NCI-H748 (cell line): ENCODE data around the gene PLAC9.

Source experiments
- DNase-seq: peaks from one replicate; lab custom pipeline; 2025; ENCODE audit not compliant: unreplicated experiment; lab: John Stamatoyannopoulos, UW

PLAC9 gene

DNA sequence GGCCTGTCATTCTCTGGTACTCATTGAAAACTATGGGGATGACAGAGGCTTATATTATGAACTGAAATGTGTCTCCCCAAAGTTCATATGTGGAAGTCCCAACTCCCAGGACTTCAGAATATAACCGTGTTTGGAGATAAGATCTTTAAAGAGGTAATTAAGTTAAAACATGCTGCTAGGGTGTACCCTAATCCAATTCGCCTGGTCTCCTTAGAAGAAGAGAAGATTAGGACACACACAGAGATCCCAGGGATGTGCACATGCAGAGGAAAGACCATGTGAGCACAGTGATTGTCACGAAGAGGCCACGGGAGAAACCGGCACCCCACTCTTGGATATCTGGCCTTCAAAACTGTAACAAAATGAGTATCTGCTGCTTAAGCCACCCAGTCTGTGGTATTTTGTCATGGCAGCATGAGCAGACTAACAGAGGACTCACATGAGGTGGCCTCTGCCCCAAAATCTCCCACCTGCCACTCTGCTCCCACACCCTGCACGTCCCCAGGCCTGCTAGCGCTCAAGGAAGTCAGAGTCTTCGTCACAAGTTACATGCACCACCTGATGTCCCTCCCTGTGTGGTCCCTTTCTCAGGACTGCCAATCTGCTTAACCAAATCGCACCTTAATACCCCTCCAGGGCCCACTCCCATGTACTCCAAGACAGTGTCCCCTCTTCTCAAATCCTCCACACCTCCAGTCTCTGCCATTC, 26.8 kb downstream of the PLAC9 start:
- no peak for DNase-seq

DNA sequence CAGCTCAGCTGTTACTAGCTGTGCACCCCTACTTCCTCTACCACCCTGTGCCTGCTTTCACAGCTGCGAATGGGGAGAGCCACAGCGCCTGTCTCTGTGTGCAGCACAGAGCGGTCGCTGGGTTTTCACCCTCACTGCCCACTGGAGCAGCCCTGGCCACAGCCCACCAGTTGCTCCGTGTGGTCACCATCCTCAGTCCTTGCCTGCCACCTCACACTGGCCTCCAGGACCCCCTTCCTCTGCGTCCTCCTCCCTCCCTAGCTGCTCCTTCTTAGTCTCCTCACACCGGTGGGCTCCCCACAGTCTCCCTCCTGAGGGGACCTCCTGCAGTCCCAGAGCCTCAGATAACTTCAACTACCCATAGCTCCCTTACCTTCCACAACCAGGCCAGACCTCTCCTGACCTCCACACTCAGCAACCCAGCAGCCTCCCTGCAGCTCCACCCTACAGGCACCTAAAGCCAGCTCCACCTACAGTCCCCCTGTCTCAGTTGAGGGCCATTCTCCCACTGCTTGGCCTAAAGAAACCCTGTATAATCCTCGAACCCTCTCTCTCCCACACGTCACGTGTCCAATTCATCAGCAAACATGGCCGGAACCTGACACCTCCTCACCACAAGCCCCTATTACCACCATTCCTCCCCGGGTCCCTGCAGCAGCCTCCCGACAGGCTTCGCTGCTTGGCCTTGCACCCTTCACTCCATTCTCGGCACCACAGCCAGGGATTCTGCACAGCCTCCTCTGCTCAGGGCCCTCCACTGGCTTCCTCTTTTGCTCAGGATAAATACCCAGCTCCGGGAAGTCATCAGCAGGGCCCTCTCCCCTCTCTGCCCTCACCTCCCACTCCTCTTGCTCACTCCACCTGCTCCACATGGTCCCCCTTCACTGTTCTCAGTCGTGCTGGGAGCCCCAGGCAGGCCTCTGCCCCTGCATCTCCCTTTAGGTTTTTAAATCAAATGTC, 28.1 kb downstream of the PLAC9 start:
- DNase-seq: no peak

GRCh38 chr10:80161321-80162083, 29.0 kb downstream of the PLAC9 start:
- DNase-seq: peak; percentile 20

DNA sequence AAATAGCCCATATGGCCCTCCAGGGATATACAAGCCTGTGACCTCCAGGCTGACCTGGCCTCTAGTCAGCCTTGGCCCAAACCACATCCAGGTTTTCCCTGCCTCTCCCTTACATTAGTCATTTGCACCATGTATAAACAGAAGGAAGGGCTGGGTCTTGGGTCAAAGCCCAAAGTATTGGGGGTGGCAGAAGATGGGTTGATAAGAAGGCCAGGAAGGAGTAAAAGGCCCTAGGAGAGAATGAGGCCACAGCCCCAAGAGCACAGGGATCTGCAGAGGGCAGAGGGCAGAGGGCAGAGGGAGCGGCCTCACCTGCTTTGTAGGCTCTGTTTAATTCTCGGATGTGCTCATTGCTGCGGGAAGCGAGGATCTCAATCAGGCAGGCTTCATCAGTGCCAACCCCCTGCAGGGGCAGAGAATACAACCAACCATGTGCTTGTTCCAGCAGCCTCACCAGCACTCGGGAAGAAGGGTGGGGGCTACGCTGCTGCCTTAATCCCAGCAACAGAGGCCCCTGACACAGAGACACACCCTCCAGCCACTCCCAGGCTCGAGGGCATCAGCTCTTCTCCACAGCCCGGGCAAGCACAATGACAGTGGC, 31.3 kb downstream of the PLAC9 start:
- peak; percentile 66 for DNase-seq

- no peak for DNase-seq
These were observed 32.1 kb downstream of the PLAC9 start for GRCh38 chr10:80164596-80164995.

GRCh38 chr10:80165173-80165572, 32.6 kb downstream of the PLAC9 start:
- no peak for DNase-seq

- DNase-seq: no peak
These were observed 34.3 kb downstream of the PLAC9 start for GRCh38 chr10:80166581-80167470.

DNA sequence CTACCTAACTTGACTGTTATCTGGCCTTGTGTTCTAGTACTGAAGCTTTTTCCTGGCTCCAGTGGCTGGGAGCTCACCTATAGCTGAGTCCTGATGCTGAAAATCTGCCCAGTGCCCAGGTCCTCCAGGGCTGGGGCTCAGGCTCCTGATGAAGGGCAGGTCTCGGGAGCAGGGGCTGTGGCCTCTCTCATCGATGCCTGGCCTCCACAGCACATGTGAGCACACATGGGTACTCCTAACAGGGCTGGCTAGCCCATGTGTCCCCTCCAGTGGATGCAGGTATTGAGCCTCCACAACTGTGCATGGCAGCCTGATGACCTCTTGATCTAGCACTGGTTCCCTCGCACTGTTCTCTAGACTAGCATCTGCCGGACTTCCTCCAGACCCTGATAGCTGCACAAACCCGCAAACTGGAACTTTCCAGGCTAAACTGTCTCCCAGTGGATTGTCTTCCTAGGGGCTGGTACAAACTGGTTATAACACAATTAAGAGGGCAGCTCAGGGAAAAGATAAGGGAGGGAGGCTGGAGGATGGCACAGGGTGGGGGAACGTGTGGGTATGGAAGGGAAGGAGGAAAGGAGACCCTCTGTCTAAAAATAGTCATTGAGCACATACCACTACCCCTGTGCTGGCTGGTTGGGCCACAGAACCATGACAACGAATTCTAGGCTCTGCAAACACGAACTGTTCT, 35.1 kb downstream of the PLAC9 start:
- no peak for DNase-seq

DNA sequence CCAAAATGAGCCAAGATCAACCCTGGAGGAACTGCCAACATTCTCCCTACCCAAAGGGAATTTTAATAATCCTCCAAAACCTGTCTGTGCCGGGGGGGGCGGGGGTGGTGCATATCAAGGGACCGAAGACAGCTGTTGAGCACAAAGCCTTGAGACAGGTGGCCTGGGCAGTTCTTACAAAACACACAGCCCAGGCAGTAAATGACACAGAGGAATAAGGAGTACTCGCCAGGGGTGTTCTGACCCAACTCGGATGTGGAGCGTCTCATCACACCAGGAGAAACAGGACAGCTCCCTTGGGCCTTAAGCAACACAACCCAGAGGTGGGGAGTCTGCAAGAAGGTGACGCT, 35.6 kb downstream of the PLAC9 start:
- DNase-seq: no peak

- no peak for DNase-seq
These were observed 36.3 kb downstream of the PLAC9 start for GRCh38 chr10:80168679-80169380.

DNA sequence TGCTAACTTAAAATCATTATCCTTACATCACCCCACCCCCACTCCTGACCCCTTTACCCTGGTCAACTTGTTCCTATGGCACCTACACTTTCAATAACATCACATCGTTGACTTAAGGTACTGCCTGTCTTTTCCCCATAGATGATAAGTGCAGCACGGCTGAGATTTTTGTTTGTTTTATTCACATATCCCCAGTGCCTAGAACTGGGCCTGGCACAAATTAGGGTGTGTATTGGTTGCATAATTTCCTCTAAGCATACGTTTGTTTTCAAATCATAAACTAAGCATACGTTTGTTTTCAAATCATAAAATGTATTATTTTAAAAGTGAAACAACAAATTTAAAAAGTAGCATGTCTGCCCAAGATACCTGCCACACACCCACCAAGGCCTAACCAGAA, 37.5 kb downstream of the PLAC9 start:
- DNase-seq: no peak

GRCh38 chr10:80170641-80171040, 38.1 kb downstream of the PLAC9 start:
- no peak for DNase-seq

GRCh38 chr10:80171248-80171660, 38.7 kb downstream of the PLAC9 start:
- DNase-seq: no peak

DNA sequence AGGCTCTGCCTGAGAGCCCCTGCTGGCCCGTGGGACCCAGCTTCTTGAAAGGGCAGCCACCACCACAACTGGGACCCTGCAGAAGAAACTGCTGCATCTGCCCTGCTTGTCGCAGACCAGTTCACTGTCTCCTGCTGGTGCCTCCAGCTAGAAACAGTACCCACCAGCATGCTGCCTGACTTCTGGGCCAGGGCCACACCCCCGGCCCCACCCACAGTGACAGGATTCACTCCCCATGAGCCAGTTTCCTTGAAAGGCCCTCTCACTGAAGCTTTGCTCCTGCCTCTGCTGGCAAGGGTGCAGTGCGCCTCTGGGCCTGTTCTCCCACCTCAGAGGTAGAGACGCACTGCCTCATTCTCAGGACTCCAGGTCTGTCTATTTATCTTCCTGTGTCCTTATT, 40.4 kb downstream of the PLAC9 start:
- DNase-seq: peak; percentile 47

DNA sequence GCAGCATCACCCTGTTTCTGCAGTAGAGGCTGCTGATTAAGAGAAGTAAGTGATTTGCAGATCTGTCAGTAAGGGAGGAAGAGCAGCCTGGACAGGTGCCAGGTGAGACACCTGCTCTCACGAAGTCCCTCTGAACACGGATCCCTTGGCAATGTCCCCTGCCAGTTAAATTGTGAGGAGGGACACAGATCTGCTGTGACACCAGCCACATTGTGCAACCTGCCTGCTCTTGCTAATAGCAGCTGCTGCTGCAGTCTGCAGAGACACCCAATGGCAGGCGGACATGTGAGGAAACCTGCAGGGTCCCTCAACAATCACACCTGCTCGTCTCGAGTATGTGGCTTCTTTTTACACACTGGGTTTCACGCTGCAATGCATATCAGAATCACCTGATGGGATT, 40.9 kb downstream of the PLAC9 start:
- peak; percentile 92 for DNase-seq

DNA sequence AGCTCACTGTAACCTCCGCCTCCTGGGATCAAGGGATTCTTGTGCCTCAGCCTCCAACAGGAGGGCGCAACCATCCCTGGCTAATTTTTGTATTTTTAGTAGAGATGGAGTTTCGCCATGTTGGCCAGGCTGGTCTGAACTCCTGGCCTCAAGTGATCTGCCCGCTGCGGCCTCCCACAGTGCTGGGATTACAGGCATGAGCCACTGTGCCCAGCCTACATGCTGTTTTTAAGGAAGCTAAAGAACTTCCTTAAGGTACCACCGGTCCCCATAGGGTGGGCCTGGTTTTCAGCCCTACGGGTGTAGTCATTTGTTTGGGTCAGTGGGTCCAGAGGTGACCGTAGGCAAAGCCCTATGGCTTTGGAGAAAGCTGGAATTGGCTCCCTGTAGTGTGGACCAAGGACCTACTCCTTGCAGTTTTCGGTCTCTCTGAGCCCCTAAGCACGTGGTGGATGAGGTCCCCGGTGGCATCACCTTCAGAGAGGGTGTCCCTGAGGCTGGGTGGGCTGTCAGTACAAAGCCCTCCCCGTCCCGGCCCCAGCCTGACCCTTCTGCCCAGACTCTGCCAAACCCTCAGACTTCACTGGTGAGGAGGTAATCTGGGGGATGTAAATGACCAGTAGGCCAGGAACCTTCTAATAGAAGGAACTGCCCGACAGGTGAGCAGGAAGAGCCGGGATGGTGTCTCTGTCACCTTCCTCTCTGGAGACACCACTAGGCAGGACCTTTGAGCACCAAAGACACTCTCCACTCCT, 42.3 kb downstream of the PLAC9 start:
- DNase-seq: no peak

DNA sequence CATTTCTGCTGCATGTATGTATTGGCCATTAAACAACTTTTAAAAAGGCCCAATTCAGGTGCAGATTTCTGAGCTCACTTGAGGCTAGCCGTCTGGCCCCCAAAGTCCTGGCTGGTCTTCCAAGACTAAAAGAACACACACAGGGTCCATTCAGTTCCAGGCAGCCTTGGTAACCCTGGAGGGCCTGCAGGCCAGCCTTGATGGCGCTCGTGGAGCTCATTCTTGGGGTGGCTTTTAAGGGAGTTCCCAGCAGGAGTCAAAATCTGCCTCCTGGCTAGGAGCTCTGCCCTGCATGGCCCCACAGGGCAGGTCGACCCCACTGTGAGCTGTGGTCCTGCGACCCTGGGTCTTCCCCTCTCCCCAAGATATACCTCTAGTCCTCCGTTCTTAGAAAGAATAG, 44.0 kb downstream of the PLAC9 start:
- DNase-seq: no peak
